CD4-positive, alpha-beta T cell treated with Interleukin-12 subunit alpha and Interleukin-12 subunit beta, for 1 hour (primary cell): ENCODE results near the gene PATZ1.
"Not testable (repeated sequence)": the region's sequence is repeated elsewhere in the genome, so short reads cannot be mapped to it uniquely, and the experiment has no call there.

Experiments
- DNase-seq: peaks from one replicate; pipeline ENCODE4 v3.0.0-alpha.2; 2020

Gene PATZ1, protein sequence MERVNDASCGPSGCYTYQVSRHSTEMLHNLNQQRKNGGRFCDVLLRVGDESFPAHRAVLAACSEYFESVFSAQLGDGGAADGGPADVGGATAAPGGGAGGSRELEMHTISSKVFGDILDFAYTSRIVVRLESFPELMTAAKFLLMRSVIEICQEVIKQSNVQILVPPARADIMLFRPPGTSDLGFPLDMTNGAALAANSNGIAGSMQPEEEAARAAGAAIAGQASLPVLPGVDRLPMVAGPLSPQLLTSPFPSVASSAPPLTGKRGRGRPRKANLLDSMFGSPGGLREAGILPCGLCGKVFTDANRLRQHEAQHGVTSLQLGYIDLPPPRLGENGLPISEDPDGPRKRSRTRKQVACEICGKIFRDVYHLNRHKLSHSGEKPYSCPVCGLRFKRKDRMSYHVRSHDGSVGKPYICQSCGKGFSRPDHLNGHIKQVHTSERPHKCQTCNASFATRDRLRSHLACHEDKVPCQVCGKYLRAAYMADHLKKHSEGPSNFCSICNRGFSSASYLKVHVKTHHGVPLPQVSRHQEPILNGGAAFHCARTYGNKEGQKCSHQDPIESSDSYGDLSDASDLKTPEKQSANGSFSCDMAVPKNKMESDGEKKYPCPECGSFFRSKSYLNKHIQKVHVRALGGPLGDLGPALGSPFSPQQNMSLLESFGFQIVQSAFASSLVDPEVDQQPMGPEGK

DNA sequence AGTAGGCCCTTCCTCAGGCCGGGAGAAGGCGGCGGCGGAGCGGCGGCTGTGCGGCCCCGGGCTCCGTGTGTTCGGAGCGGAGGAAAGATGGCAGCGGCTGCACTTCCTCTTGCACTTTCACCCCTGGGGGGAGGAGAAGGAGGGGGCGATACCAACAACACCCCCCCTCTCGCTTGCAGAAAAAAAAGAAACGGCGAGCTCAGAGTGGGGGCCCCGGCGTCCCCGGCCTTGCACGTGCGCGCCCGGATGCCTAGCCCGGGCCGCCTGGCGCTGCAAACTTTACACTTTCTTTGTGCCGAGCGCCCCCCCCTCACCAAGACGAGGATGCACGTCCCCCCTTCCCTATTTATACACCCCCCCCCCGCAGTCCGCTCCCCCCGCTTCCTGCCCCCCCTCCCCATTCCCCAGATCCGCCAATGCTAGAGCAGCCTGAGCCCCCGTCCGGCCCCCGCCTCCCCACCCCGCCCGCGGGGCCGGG, at the start of gene PATZ1:
TSS of gene PATZ1 (minus strand) at position 92 of the 478 bp plus-strand sequence. CDS start 744 bp downstream, outside the sequence.
- peak; percentile 88 for DNase-seq

DNA sequence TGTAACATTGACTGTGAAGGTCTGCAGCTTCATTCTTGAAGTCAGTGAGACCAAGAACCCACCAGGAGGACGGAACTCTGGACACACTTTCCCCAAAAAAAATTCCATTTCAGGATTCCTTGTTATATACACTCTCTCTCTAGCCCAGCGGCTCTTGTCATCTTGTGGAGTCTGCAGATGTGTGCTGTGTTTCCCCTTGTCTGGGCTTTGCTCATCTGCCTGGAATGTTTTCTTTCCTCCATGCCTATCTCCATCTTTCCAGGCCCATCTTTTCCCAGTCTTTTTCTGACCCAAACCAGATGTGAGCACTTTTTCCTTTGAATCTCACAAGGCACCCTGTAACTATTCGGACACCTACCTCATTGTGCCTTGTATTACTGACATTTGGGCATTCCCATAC, 48.2 kb upstream of the PATZ1 start:
- DNase-seq = no peak

DNA sequence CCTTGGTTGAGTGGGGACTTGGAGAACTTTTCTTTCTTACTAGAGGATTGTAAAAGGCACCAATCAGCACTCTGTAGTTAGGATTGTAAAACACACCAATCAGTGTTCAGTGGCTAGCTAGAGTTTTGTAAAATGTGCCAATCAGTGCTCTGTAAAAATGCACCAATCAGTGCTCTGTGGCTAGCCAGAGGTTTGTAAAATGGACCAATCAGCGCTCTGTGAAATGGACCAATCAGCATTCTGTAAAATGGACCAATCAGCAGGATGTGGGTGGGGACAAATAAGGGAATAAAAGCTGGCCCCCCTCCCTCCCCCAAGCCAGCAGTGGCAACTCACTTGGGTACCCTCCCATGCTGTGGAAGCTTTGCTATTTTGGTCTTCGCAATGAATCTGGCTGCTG, 47.7 kb upstream of the PATZ1 start:
- peak; percentile 12 for DNase-seq

DNA sequence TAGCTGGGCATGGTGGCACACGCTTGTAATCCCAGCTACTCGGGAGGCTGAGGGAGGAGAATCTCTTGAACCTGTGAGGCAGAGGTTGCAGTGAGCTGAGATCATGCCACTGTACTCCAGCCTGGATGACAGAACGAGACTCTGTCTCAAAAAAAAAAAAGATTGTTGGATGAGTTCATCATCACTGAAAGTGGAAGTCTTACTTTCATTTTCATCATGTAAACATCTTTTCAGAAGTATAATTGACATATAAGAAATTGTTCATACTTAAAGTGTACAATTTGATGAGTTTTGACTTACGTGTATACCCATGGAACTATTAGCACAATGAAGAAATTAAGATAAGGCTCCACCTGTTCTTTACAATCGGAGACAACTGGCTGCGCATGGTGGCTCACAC, 32.5 kb upstream of the PATZ1 start:
- not testable (repeated sequence) for DNase-seq

DNA sequence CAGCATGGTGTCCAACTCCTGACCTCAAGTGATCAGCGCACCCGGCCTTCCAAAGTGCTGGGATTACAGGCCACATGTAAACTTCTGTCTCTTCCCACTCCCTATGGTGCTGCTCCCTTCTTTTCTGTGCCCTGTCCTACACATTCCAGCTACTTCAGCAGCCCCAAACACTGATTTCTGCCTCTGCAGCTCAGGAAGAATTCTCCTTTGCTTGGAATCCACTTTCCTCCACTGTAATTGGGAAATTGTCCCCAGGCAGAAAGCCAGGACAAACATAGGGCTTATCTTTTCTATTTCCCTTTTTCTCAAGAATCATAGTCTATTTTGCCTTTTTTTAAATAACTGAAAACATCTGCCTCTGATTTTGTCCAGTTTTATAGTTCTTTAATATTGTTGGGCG, 32.0 kb upstream of the PATZ1 start:
- no peak for DNase-seq

DNA sequence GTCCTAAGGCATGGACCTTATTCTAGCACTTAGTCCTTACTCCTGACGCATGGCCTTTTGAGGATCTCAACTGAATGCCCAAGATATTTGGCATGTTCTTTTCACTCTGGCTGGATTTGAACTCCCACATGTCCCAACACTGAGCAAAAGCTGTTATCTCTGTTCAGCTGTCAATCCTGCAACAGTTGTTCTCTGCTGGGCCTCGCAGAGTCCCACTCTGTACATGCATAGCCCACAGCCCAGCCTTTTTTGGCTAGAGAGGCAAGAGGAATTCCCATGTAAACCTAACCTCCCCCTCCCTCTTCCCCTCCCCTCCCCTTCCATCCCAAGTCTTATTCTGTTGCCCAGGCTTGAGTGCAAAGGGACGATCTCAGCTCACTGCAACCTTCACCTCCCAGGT, 31.5 kb upstream of the PATZ1 start:
- DNase-seq = no peak

DNA sequence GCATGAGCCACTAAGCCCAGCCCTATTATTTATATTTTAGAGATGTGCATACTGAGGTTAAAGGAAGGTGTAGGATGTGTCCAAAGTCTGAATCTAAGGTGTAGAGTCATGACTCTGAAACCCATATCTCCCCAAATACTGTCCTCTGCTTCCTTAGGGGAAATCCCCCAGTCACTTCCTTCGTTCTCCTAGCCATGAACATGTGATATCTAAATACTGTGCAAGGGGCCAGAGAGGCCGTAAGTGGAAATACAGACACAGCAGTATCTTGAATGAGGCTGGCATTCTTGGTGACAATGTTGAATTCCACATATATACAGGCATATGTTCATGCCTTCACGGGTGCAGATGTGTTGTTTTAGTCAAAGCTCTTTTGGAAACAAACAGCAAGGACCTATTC, 21.3 kb upstream of the PATZ1 start:
- no peak for DNase-seq

DNA sequence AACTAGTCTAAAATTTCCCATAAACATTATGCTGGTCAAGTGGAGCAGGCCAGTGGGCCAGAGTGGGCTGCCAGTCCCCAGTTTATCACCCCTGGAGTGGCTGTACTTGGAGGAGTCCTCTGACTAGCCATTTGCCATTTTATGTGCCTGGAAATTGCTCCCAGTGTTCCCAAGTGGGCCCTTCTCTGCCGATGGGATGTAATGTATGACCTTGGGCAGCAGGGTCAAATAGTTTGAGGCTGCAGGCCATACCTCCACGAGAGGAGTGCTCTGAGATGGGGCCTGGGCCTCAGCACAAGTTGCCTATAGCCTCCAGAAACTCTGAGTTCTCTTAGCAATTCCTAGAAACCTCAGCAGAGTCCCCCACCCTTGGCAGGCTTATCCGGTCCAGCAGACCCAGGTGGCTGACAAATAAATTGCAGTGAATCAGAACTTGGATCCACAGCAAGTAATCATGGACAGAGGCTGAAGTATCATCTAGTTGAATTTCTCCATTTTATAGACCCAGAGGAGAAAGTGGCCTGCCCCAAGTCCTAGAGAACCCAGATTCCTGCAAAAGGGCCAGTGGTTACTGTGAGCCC, 17.8 kb upstream of the PATZ1 start:
- DNase-seq = no peak

DNA sequence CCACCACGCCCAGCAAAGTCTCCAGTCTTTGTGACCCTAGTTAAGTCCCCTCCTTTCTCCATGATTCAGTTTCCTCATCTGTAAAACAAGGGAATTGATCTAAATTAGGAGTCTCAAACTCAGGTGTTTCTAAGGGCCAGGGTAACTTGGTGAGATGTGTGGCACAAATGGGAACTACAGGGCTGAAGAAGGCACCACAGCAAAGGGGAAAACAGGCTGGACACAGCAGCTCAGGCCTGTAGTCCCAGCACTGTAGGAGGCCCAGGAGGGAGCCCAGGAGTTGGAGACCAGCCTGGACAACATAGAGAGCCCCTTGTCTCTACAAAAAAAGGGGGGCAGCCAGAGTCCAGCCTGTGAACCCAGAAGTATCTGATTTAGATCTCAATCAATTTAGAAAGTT, 15.6 kb upstream of the PATZ1 start:
- DNase-seq = no peak

DNA sequence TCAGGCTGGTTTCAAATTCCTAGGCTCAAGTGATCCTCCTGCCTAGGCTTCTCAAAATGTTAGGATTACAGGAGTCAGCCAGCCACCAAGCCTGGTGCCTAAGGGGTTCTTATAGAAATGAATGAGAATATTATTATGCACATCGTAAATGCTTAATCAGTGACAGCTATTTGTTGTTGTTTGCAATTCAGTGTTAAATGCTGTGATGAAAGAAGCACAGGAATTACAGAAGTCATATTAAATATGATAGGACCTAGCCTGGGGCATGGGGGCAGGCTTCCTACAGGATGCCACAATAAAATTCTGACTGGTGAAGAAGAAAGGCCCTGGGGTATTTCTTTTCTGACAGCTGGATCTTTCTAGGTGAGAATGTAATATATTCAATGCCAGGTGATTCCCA, 13.9 kb upstream of the PATZ1 start:
- DNase-seq = no peak

DNA sequence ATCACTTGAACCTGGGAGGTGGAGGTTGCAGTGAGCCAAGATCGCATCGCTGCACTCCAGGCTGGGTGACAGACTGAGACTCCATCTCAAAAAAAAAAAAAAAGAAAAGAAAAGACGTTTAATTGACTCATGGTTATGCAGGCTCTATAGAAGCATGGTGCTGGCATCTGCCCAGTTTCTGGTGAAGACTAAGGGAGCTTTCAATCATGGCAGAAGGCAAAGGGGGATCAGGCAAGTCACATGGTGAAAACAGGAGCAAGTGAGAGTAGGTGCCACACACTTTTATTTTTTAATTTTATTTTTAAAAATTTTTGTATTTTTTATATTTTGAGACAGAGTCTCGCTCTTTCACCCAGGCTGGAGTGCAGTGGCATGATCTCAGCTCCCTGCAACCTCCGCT, 8.4 kb upstream of the PATZ1 start:
- no peak for DNase-seq

DNA sequence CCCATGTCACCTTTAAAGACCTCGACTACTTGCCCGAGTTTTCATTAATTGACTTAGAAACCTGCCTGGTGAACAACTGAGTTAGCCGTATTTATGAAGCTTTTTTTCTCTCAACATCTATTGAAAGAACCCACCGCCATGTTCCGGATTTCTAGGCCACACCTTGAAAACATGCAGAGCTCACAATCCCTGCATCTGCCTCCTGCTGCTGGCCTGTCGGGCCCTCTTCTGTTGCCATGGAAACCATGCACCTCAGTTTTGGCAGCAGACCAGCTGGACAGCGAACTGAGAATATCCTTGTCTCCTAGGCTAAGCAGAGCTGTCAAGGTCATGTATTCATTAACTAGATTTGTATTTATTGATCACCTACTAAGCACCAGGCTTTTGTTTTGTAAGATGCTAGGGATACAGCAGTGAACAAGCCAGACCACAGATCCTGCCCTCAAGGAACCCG, 4.3 kb upstream of the PATZ1 start:
- no peak for DNase-seq

DNA sequence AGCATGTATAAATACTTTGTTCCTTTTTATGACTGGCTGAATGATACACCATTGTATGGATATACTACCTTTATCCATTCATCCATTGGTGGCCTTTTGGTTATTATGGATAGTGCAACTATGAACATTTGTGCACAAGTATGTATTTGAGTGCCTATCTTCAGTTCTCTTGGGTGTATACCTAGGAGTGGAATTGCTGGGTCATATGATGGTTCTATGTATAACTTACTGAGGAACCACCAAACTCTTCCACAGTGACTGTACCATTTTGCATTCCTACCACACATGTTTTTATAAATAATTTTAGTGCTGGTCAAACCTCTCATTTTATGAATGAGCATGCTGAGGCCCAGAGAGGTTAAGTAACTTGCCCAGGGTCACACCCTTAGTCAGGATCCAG, 3.8 kb upstream of the PATZ1 start:
- DNase-seq = no peak

DNA sequence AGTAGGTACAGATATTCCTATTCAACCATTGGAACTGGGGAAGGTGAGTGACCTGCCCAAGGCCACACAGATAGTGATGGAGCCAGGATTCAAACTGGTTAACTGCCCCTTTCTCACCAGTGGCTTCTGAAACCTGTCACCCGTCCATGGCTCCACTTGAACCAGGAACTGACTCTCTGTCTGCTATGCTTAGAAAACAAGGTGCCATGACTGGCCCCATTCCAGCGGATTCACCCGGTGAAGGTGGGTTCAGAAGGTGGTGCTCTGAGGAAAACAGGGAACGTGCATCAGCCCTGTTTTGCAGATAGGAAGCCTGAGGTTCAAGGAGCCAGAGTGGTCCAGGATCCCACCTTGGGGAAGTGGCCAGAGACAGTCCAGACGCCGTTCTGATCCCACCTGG, 2.6 kb upstream of the PATZ1 start:
- DNase-seq = no peak

DNA sequence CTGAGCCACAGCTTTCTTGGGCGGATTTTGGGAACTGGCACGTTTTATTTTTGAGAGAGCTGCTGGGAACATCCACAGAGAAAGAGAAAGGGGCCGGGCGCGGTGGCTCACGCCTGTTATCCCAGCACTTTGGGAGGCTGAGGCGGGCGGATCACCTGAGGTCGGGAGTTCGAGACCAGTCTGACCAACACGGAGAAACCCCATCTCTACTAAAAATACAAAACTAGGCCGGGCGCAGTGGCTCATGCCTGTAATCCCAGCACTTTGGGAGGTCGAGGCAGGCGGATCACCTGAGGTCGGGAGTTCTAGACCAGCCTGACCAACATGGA, 1.8 kb upstream of the PATZ1 start:
- not testable (repeated sequence) for DNase-seq

DNA sequence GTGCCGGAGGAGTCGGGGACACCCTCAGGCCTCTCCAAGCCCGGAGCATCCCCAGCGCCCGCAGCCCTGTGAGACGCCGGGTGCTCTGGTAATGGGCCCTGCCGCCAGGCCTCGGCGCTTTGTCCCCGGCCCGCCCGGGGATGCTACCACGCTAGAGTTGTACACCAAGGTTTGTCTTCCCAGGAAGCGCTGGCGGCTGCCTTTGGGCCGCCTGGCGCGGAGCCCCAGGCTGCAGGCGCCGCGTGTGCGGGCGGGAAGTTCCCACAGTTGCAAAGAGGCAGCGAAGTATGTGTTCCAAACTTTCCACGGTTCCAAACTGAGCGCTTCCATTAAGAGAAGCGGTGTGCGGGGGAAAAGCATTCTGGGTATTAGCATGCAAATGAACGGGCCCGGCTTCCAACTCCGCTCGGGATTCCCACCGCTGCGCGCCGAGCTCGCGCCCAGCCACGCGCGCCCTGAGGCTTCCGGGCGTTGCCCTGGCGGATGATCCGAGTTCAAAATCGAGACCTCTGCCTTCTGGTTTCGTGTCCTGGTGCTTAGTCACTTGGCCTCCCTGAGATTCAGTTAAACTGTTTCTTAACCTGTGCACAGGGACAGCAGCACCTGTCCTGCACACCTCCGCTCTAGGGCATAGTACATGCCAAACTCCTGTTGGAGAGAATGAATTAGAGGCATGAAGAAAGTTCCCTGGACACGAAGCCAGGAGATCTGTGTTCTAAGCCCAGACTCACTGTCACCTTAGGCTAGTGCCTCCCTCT, 1.3 kb upstream of the PATZ1 start:
- peak; percentile 53 for DNase-seq

DNA sequence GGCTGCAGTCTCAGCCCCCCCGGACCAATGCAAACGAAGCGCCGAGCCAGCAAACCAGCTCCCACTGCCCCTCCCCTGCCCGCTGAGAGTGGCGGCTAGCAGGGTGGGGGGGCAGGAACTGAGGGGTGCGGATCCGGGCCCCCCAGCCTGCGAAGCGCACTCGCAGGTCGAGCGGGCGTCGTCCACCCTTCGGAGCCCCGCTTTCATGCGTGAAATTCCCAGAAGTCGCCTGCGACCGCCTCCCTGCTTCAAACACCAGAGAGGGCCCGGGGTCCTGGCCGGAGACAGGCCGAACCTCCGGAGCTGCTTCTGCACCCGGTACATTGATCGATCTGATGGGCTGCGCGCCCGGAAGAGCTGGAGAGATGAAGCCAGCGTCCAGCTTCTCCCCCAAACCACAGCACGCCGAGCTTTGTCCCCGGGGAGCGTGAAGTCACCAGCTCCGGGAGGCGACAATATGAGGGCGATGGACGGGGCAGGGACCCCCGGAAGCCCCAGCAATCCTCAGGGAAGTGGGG, 646 bp upstream of the PATZ1 start:
- DNase-seq = no peak

DNA sequence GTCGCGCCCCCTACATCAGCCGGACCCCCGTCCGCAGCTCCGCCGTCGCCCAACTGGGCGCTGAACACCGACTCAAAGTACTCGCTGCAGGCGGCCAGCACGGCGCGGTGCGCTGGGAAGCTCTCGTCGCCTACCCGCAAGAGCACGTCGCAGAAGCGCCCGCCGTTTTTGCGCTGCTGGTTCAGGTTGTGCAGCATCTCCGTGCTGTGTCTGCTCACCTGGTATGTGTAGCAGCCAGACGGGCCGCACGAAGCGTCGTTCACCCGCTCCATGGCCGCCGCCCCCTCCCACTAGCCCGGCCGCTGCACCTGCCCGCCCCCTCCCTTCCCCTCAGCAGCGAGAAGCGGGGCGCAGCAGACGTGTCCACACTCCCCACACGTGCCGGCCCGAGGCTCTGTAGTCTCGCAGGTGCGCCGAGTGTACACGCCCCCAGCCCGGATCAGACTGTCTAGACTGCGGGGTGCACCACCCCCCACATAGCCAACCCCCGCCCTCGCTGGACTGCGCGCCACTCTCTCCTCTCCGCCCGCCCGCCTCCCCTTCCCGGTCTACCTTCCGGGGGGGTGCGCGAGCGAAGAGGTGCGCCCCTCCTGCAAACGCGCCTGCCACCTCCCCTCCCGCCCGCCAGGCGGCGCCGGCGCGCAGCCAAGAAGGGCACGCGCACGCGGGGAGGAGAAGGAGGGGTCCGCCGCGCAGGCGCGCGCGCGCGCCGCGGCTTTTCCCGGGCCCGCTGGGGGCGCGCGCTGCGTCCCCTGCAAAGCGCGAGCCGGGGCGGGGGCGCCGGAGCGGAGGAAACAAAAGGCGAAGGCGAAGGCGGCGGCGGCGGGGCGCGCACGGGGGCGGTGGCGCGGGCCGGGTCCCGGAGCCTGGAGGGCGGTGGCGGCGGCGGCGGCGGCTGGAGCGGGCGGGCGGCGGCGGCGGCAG, 553 bp downstream of the PATZ1 start:
- peak; percentile 93 for DNase-seq

DNA sequence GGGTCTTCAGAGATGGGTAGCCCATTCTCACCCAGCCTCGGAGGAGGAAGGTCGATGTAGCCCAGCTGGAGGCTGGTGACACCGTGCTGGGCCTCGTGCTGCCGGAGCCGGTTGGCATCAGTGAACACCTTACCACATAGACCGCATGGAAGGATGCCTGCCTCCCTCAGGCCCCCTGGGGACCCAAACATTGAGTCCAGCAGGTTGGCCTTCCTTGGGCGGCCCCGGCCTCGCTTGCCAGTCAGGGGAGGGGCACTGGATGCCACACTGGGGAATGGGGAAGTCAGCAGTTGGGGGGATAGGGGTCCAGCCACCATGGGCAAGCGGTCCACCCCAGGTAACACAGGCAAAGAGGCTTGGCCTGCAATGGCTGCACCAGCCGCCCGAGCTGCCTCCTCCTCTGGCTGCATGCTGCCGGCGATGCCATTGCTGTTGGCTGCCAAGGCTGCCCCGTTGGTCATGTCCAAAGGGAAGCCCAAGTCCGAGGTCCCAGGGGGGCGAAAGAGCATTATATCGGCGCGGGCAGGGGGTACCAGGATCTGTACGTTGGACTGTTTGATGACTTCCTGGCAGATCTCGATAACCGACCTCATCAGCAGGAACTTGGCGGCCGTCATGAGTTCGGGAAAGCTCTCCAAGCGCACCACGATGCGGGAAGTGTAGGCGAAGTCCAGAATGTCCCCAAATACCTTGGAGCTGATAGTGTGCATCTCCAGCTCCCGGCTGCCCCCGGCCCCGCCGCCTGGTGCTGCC, 1.4 kb downstream of the PATZ1 start:
- peak; percentile 33 for DNase-seq

DNA sequence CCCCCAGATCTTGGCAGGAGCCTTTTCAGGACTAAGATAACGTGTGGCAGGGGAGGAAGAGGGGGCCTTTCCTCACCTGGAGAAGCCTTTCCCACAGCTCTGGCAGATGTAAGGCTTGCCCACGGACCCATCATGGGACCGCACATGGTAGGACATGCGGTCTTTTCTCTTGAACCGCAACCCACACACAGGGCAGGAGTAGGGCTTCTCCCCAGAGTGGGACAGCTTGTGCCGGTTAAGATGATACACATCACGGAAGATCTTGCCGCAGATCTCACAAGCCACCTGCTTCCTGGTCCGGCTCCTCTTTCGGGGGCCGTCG, 1.9 kb downstream of the PATZ1 start:
- DNase-seq = no peak
